ENCODE measurements around the gene SAMD4B.

Gene SAMD4B

DNA sequence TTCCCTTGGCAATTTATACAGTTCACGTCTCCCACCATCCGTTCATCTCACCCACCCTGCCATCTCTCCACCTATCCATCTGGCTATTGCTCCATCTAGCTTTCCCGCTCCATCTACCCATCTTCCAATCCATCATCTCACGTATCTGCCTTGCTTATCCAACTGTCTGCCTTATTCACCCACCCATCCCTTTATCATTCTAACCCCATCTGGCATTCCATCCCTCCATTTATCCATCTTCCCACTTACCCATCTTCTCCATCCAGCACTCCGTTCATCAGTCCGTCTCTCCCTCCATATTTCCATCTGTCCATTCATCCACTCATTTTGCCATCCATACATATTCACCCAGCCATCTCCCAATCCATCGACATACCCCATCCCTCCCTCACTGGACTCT lies 83.5 kb downstream of the SAMD4B start:
- no peaks in the 10 kb centered on the region for H3K79me2 ChIP-seq (ENCODE audit: low read length)
- no peak overlapping the region for H2AFZ ChIP-seq (ENCODE audit: low read length)
- H3K9me3 ChIP-seq (replicated peaks; ENCODE audit: insufficient read depth, low read length): no peaks in the 10 kb centered on the region
- no peak for DNase-seq
- H3K9ac ChIP-seq (ENCODE audit: low read length): no peak overlapping the region
- no peaks in the 10 kb centered on the region for H3K36me3 ChIP-seq (replicated peaks; ENCODE audit: insufficient read depth, low read length)
- TF ChIP-seq EZH2 (optimal IDR thresholded peaks at IDR 0.05; ENCODE audit: low read depth, low read length) (no peak), EZH2phosphoT487 (IDR thresholded peaks at IDR 0.05; ENCODE audit: low read length) (no peak)
- TF ChIP-seq, protein P1, sequence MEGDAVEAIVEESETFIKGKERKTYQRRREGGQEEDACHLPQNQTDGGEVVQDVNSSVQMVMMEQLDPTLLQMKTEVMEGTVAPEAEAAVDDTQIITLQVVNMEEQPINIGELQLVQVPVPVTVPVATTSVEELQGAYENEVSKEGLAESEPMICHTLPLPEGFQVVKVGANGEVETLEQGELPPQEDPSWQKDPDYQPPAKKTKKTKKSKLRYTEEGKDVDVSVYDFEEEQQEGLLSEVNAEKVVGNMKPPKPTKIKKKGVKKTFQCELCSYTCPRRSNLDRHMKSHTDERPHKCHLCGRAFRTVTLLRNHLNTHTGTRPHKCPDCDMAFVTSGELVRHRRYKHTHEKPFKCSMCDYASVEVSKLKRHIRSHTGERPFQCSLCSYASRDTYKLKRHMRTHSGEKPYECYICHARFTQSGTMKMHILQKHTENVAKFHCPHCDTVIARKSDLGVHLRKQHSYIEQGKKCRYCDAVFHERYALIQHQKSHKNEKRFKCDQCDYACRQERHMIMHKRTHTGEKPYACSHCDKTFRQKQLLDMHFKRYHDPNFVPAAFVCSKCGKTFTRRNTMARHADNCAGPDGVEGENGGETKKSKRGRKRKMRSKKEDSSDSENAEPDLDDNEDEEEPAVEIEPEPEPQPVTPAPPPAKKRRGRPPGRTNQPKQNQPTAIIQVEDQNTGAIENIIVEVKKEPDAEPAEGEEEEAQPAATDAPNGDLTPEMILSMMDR (IDR thresholded peaks at IDR 0.05; ENCODE audit: low read length): no peak
- H3K27me3 ChIP-seq (replicated peaks; ENCODE audit: insufficient read depth, low read length): peaks cover 4% of the 10 kb centered on the region; the same call in 1 of the 2 replicates
- no peak overlapping the region for H3K27ac ChIP-seq (ENCODE audit: low read length)
- H3K9me2 ChIP-seq (replicated peaks; ENCODE audit: insufficient read depth, low read length): no peaks in the 10 kb centered on the region
- H4K20me1 ChIP-seq (ENCODE audit: insufficient read depth, low read length): no peaks in the 10 kb centered on the region
- no peak overlapping the region for H3K4me3 ChIP-seq (ENCODE audit: low read length)
- no peak overlapping the region for H3K4me2 ChIP-seq (ENCODE audit: low read depth, low read length)
- peaks cover 4% of the 10 kb centered on the region; the same call in 1 of the 2 replicates for H3K4me1 ChIP-seq (ENCODE audit: low read length)
- peaks cover 5% of the 10 kb centered on the region for H3F3A ChIP-seq (ENCODE audit: insufficient read depth, low read length)

DNA sequence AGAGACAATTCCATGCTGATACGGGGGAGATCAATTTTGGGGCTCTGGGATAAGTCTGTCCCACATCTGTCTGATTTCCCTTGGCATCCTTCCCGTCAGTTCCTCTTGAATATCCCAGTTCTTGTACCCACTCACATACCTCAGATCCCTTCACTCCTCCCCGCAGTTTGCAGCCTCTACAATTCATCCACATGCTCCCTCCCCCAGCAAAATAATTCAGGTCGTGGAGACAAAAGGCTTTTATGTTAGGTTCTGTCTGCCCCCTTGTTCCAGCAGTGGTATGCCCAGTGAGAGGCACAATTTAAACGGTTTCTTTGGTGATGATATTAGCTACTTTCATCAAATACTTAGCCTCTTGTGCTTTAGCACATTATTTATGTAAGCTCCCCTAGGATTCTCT lies 83.9 kb downstream of the SAMD4B start:
- TF ChIP-seq, protein P1 (IDR thresholded peaks at IDR 0.05; ENCODE audit: low read length): no peak
- TF ChIP-seq EZH2phosphoT487 (IDR thresholded peaks at IDR 0.05; ENCODE audit: low read length): no peak
- no peak for TF ChIP-seq EZH2 (optimal IDR thresholded peaks at IDR 0.05; ENCODE audit: low read depth, low read length)
- DNase-seq: no peak
- Histone ChIP-seq H3K9me2 (replicated peaks; ENCODE audit: insufficient read depth, low read length) (no peaks in the 10 kb centered on the region), H3F3A (ENCODE audit: insufficient read depth, low read length) (peaks cover 9% of the 10 kb centered on the region), H3K27me3 (replicated peaks; ENCODE audit: insufficient read depth, low read length) (peaks cover 4% of the 10 kb centered on the region; the same call in 1 of the 2 replicates), H2AFZ (ENCODE audit: low read length) (no peak overlapping the region), H3K27ac (ENCODE audit: low read length) (no peak overlapping the region), H3K36me3 (replicated peaks; ENCODE audit: insufficient read depth, low read length) (no peaks in the 10 kb centered on the region), H3K9me3 (replicated peaks; ENCODE audit: insufficient read depth, low read length) (no peaks in the 10 kb centered on the region), H3K79me2 (ENCODE audit: low read length) (no peaks in the 10 kb centered on the region), H3K4me3 (ENCODE audit: low read length) (no peak overlapping the region), H3K4me1 (ENCODE audit: low read length) (peaks cover 8% of the 10 kb centered on the region), H4K20me1 (ENCODE audit: insufficient read depth, low read length) (no peaks in the 10 kb centered on the region), H3K9ac (ENCODE audit: low read length) (no peak overlapping the region), H3K4me2 (ENCODE audit: low read depth, low read length) (no peak overlapping the region)

DNA sequence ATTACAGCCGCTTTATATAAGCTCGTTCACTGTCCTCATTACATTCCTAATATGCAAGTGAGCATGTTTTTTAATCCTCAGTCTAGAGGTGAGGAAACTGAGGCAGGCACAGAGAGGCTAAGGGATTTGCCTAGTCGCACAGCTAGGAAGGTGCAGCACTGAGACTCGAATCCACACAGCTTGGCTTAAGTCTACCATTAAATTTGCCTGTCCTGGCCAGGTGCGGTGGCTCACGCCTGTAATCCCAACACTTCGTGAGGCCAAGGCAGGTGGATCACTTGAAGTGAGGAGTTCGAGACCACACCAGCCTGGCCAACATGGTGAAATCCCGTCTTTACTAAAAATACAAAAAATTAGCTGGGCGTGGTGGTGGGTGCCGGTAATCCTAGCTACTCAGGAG lies 85.5 kb downstream of the SAMD4B start:
- no peaks in the 10 kb centered on the region for H3K9me3 ChIP-seq (replicated peaks; ENCODE audit: insufficient read depth, low read length)
- no peak overlapping the region for H3K27ac ChIP-seq (ENCODE audit: low read length)
- no peaks in the 10 kb centered on the region for H4K20me1 ChIP-seq (ENCODE audit: insufficient read depth, low read length)
- H3K4me2 ChIP-seq (ENCODE audit: low read depth, low read length): no peak overlapping the region
- H3K4me1 ChIP-seq (ENCODE audit: low read length): peaks cover 21% of the 10 kb centered on the region
- no peaks in the 10 kb centered on the region for H3K9me2 ChIP-seq (replicated peaks; ENCODE audit: insufficient read depth, low read length)
- no peaks in the 10 kb centered on the region for H3K79me2 ChIP-seq (ENCODE audit: low read length)
- DNase-seq: no peak
- H3K4me3 ChIP-seq (ENCODE audit: low read length): no peak overlapping the region
- no peak overlapping the region for H3K9ac ChIP-seq (ENCODE audit: low read length)
- peaks cover 23% of the 10 kb centered on the region for H3F3A ChIP-seq (ENCODE audit: insufficient read depth, low read length)
- no peak overlapping the region for H2AFZ ChIP-seq (ENCODE audit: low read length)
- no peaks in the 10 kb centered on the region for H3K36me3 ChIP-seq (replicated peaks; ENCODE audit: insufficient read depth, low read length)
- peaks cover 4% of the 10 kb centered on the region; the same call in 1 of the 2 replicates for H3K27me3 ChIP-seq (replicated peaks; ENCODE audit: insufficient read depth, low read length)
- TF ChIP-seq, protein P1 (IDR thresholded peaks at IDR 0.05; ENCODE audit: low read length): no peak
- TF ChIP-seq EZH2 (optimal IDR thresholded peaks at IDR 0.05; ENCODE audit: low read depth, low read length) (no peak), EZH2phosphoT487 (IDR thresholded peaks at IDR 0.05; ENCODE audit: low read length) (no peak)
